Measurements from ENCODE around the gene PGAP1. TPM values are rescaled to one million over a fixed set of nuclear protein-coding genes. Genes with fewer than 3 reads are reported as not detected.

PGAP1 gene
- total RNA-seq, 1 donor from 2014 or later = 1.9 TPM

DNA sequence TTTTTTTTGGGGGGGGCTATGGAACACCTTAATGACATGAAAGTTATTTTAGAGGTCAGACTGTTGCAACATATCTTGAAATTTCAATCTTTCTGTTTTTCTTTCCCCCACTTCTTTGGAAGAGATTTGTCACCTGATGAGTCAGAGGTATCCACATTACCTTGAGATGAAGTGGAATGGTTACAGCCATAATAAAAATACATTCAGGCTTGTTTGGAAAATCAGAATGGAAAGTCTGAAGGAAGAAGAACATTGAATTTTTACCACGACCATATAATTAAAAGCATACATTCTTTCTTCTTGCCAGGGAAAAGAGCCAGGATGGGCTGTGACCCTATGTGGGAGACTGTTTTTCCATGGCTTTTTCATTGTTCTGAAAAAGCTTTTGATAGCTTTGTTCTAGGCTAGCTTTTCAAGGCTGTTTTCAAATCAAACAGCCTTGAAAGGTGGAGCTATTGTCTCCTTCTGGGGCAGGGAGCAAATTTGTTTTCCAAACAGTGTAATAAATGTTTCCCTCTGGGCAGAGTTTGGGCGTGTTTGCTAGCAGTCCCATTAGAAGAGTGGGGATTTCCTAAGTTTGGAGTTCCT, 124.7 kb downstream of the PGAP1 start:
- CTCF ChIA-PET = no interaction called here

DNA sequence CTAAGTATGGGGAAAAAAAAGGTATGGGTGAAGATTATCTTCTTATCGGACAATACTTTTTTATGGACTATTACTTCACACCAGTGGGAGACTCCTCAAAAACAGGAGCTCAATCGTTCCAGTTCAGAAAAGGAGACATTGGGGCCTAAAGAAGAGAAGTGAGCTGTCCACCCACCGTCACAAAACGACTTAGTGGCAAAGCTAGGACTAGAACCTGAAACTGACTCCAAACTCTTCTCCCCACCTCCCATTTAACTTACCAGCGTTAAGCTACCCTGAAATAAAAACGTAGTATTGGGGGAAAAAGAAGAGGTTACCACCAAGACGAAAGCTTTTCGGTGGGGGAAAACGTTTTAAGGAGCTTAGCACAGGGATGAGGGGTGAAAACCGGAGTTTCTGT, 127.5 kb downstream of the PGAP1 start:
- intact Hi-C loops (cut with micrococcal nuclease) = loop anchor here (1.0 to 10.0 kb wide), 7 partner anchors 128 to 906 kb away; partner anchors contain the start of genes CCDC150, COQ10B, HSPE1 and MARS2
- H3K4me1 Mint-ChIP-seq = peaks cover 18% of the 10 kb centered on the region
- H3K27me3 Mint-ChIP-seq = peaks cover 7% of the 10 kb centered on the region
- DNase-seq = no peak
- TF ChIP-seq CTCF (IDR thresholded peaks at IDR 0.05) = no peak
- ChIA-PET POLR2A (interaction anchor here (0.6 to 2.5 kb wide), 9 partner anchors 128 to 906 kb away, joined by 3 to 15 read pairs (median 5); partner anchors contain the start of genes CCDC150, COQ10B, HSPD1 and HSPE1), CTCF (interaction anchor here (0.9 to 1.5 kb wide), 2 partner anchors 580 to 721 kb away, joined by 3 to 4 read pairs; no protein-coding TSS in a partner anchor)
- H3K36me3 Mint-ChIP-seq (ENCODE audit: low read depth) = peaks cover 35% of the 10 kb centered on the region
- no peak for ATAC-seq (ENCODE audit: low read depth)
- H3K9me3 Mint-ChIP-seq = peaks cover 2% of the 10 kb centered on the region
- peak overlapping the region; percentile 92 for H3K27ac Mint-ChIP-seq
- peak overlapping the region; percentile 97 for H3K4me3 Mint-ChIP-seq

More for the DNA sequence above, 124.7 kb downstream of the PGAP1 start:
- ATAC-seq (ENCODE audit: low read depth) = no peak
- Mint-ChIP-seq H3K4me3 (no peak overlapping the region), H3K9me3 (peaks cover 2% of the 10 kb centered on the region), H3K4me1 (peaks cover 18% of the 10 kb centered on the region), H3K27ac (no peak overlapping the region), H3K27me3 (peaks cover 7% of the 10 kb centered on the region), H3K36me3 (ENCODE audit: low read depth) (peaks cover 16% of the 10 kb centered on the region)
- no peak for DNase-seq
- intact Hi-C loops (cut with micrococcal nuclease) = no loop called here
- POLR2A ChIA-PET = no interaction called here
- no peak for TF ChIP-seq CTCF (IDR thresholded peaks at IDR 0.05)

- POLR2A ChIA-PET = no interaction called here
- Mint-ChIP-seq H3K4me1 (peaks cover 7% of the 10 kb centered on the region), H3K27ac (no peak overlapping the region), H3K9me3 (no peaks in the 10 kb centered on the region), H3K27me3 (no peaks in the 10 kb centered on the region), H3K36me3 (ENCODE audit: low read depth) (peaks cover 81% of the 10 kb centered on the region), H3K4me3 (no peak overlapping the region)
- no peak for DNase-seq
- TF ChIP-seq CTCF (IDR thresholded peaks at IDR 0.05) = no peak
- CTCF ChIA-PET = no interaction called here
- no peak for ATAC-seq (ENCODE audit: low read depth)
- intact Hi-C loops (cut with micrococcal nuclease) = loop anchor here (10.0 kb wide), 3 partner anchors 402 to 912 kb away; partner anchors contain the start of genes HSPE1 and MARS2
These were observed 133.6 kb downstream of the PGAP1 start for GRCh38 chr2:196792865-196793264.

GRCh38 chr2:196783431-196784094, 142.9 kb downstream of the PGAP1 start:
- DNase-seq = no peak
- CTCF ChIA-PET = no interaction called here

More at GRCh38 chr2:196783431-196784094, 142.9 kb downstream of the PGAP1 start:
- Mint-ChIP-seq H3K9me3 (no peaks in the 10 kb centered on the region), H3K27ac (no peak overlapping the region), H3K4me1 (no peaks in the 10 kb centered on the region), H3K4me3 (no peak overlapping the region), H3K36me3 (ENCODE audit: low read depth) (peaks cover 51% of the 10 kb centered on the region), H3K27me3 (no peaks in the 10 kb centered on the region)
- intact Hi-C loops (cut with micrococcal nuclease) = loop anchor here (10.0 kb wide), 1 partner anchor 221 kb away; no protein-coding TSS in a partner anchor
- TF ChIP-seq CTCF (IDR thresholded peaks at IDR 0.05) = no peak
- POLR2A ChIA-PET = interaction anchor here (0.6 kb wide), 1 partner anchor 1282 kb away, joined by 3 read pairs; no protein-coding TSS in a partner anchor
- no peak for ATAC-seq (ENCODE audit: low read depth)

Other genes with a start within 250 kb of the PGAP1 start
- gene GTF3C3, start 127.0 kb downstream of the PGAP1 start, total RNA-seq = 39.4 and 49.6 TPM in 2 replicates
- gene C2orf66, start 117.4 kb downstream of the PGAP1 start, total RNA-seq = not detected in 2 replicates

Data from activated B cell treated with CpG ODN at 0.5 μM for 24 hours (primary cell).